Measurements from ENCODE around the gene PITRM1.

Gene PITRM1

GRCh38 chr10:3100093-3100792 is 72.3 kb downstream of the PITRM1 start:
- no peak for DNase-seq

- DNase-seq = no peak
Measured at GRCh38 chr10:3099291-3100092, 73.1 kb downstream of the PITRM1 start.

- no peak for DNase-seq
Measured at GRCh38 chr10:3098689-3099088, 73.9 kb downstream of the PITRM1 start.

- no peak for DNase-seq
Measured at GRCh38 chr10:3097160-3097559, 75.4 kb downstream of the PITRM1 start.

- DNase-seq = no peak
Measured at GRCh38 chr10:3096149-3096548, 76.4 kb downstream of the PITRM1 start.

GRCh38 chr10:3095373-3096139 is 77.0 kb downstream of the PITRM1 start:
- peak; percentile 97 for DNase-seq

- no peak for DNase-seq
Measured at GRCh38 chr10:3094609-3095036, 78.0 kb downstream of the PITRM1 start.

- no peak for DNase-seq
Measured at GRCh38 chr10:3093996-3094395, 78.6 kb downstream of the PITRM1 start.

- DNase-seq = no peak
Measured at GRCh38 chr10:3091921-3092320, 80.7 kb downstream of the PITRM1 start.

GRCh38 chr10:3090914-3091787 is 81.4 kb downstream of the PITRM1 start:
- DNase-seq = peak; percentile 63

GRCh38 chr10:3090388-3090787 is 82.2 kb downstream of the PITRM1 start:
- DNase-seq = no peak

Data from amniotic stem cell (primary cell).